Germinal center (tissue), 1 donor: Measurements from ENCODE around the gene PCDHA1.
"Not testable (repeated sequence)": the region's sequence is repeated elsewhere in the genome, so short reads cannot be mapped to it uniquely, and the experiment has no call there.

Source experiments
- DNase-seq: peaks from one replicate; pipeline ENCODE4 v3.0.0; 2012; ENCODE audit warnings: mixed read lengths, low spot score

Gene PCDHA1

GRCh38 chr5:140849831-140850634 is 64.1 kb downstream of the PCDHA1 start:
- DNase-seq, result not testable (repeated sequence)

GRCh38 chr5:140855772-140856674 is 70.1 kb downstream of the PCDHA1 start, which contains the start of gene PCDHA10:
PCDHA10 (plus strand) TSS chr5:140855897; CDS start chr5:140856049, 152 bp downstream.
- DNase-seq, result no peak

GRCh38 chr5:140857177-140857986 is 71.4 kb downstream of the PCDHA1 start:
- no peak for DNase-seq

- no peak for DNase-seq
Measured at GRCh38 chr5:140857987-140858240, 72.0 kb downstream of the PCDHA1 start.

- DNase-seq, result no peak
Measured at GRCh38 chr5:140862441-140863295, 76.7 kb downstream of the PCDHA1 start.

GRCh38 chr5:140868721-140869554 is 83.0 kb downstream of the PCDHA1 start, which contains the start of gene PCDHA11:
PCDHA11 (plus strand) TSS chr5:140868957; CDS start chr5:140869104, 147 bp downstream.
- no peak for DNase-seq

GRCh38 chr5:140869555-140869886 is 83.6 kb downstream of the PCDHA1 start:
- no peak for DNase-seq

GRCh38 chr5:140870221-140871201 is 84.6 kb downstream of the PCDHA1 start:
- no peak for DNase-seq

- no peak for DNase-seq
Measured at GRCh38 chr5:140875085-140876065, 89.4 kb downstream of the PCDHA1 start, which contains the start of gene PCDHA12. PCDHA12 (plus strand) TSS chr5:140875308; CDS start chr5:140875473, 165 bp downstream.

GRCh38 chr5:140876541-140877261 is 90.8 kb downstream of the PCDHA1 start:
- not testable (repeated sequence) for DNase-seq

- DNase-seq, result no peak
Measured at GRCh38 chr5:140877262-140877581, 91.3 kb downstream of the PCDHA1 start.

GRCh38 chr5:140881889-140882590 is 96.1 kb downstream of the PCDHA1 start, which contains the start of gene PCDHA13:
PCDHA13 (plus strand) TSS chr5:140882124; CDS start chr5:140882269, 145 bp downstream.
- no peak for DNase-seq

- DNase-seq, result no peak
Measured at GRCh38 chr5:140882591-140882899, 96.6 kb downstream of the PCDHA1 start.

- DNase-seq, result no peak
Measured at GRCh38 chr5:140883373-140883772, 97.4 kb downstream of the PCDHA1 start.

- no peak for DNase-seq
Measured at GRCh38 chr5:140883927-140884697, 98.2 kb downstream of the PCDHA1 start.

GRCh38 chr5:140916325-140916724 is 130.4 kb downstream of the PCDHA1 start:
- no peak for DNase-seq
